HL-60 (cell line): ENCODE results near the gene PIK3C3.

Source experiments
- DNase-seq, 2 experiments: peaks; one replicate each; pipeline ENCODE4 v3.0.0-alpha.2; 2010 to 2020; ENCODE audit warnings: low read depth in 1 of 2, low spot score in 1 of 2
- H3K27ac ChIP-seq: fragments of 250-450 bp; sonication (Bioruptor Pico); replicated peaks from 2 replicates; pipeline ENCODE4 v1.5.1; 2020; ENCODE audit warnings: mild to moderate bottlenecking, moderate library complexity
- H3K27me3 ChIP-seq: fragments of 250-450 bp; sonication (Bioruptor Pico); 2 replicates; pipeline ENCODE4 v1.5.1; 2021; ENCODE audit warnings: mild to moderate bottlenecking, moderate library complexity; ENCODE audit not compliant: insufficient read depth, poor library complexity, severe bottlenecking
- H3K4me3 ChIP-seq: replicated peaks from 2 replicates; pipeline ENCODE4 v1.5.1; 2011; ENCODE audit warnings: mild to moderate bottlenecking, control low read depth, low read length; ENCODE audit not compliant: insufficient read depth
- GABPA ChIP-seq: IDR thresholded peaks from 2 replicates; pipeline ENCODE4 v1.6.1; 2012; ENCODE audit warnings: low read depth
- POLR2AphosphoS5 ChIP-seq: IDR thresholded peaks from 2 replicates; pipeline ENCODE4 v1.6.1; 2012; ENCODE audit warnings: low read depth
- SPI1 ChIP-seq: IDR thresholded peaks from 2 replicates; pipeline ENCODE4 v1.6.1; 2012; ENCODE audit warnings: low read depth, mild to moderate bottlenecking, borderline replicate concordance
- TF ChIP-seq, protein P1 (sequence below): IDR thresholded peaks from 2 replicates; pipeline ENCODE4 v1.6.1; 2012; ENCODE audit warnings: low read depth; ENCODE audit not compliant: insufficient replicate concordance
- TF ChIP-seq, protein P2 (sequence below): IDR thresholded peaks from one replicate; pipeline ENCODE4 v1.5.1; 2011; ENCODE audit warnings: low read length, control low read depth, inconsistent platforms; ENCODE audit not compliant: insufficient read depth

Gene PIK3C3

DNA sequence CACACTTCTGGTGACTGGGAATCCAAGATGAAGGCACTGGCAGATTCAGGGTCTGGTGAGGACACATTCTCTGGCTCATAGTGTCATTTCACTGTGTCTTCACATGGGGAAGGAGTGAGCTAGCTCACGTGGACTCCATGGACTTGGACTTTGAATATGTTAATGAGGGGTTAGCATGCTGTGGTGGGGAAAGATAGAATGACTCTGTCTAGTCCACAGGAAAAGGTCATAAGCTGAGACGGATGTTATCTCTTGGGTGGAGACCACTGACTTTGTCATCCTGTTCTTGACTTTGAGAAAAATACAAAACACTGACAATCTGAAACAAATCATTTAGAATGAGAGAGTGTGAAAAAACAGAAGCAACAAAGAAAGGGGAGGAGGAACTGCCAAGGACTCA is 145.9 kb downstream of the PIK3C3 start:
- Histone ChIP-seq H3K27ac (no peak overlapping the region), H3K4me3 (no peak overlapping the region), H3K27me3 (no peaks in the 10 kb centered on the region)
- TF ChIP-seq POLR2AphosphoS5 (no peak), GABPA (no peak), SPI1 (no peak)
- TF ChIP-seq, protein P1, sequence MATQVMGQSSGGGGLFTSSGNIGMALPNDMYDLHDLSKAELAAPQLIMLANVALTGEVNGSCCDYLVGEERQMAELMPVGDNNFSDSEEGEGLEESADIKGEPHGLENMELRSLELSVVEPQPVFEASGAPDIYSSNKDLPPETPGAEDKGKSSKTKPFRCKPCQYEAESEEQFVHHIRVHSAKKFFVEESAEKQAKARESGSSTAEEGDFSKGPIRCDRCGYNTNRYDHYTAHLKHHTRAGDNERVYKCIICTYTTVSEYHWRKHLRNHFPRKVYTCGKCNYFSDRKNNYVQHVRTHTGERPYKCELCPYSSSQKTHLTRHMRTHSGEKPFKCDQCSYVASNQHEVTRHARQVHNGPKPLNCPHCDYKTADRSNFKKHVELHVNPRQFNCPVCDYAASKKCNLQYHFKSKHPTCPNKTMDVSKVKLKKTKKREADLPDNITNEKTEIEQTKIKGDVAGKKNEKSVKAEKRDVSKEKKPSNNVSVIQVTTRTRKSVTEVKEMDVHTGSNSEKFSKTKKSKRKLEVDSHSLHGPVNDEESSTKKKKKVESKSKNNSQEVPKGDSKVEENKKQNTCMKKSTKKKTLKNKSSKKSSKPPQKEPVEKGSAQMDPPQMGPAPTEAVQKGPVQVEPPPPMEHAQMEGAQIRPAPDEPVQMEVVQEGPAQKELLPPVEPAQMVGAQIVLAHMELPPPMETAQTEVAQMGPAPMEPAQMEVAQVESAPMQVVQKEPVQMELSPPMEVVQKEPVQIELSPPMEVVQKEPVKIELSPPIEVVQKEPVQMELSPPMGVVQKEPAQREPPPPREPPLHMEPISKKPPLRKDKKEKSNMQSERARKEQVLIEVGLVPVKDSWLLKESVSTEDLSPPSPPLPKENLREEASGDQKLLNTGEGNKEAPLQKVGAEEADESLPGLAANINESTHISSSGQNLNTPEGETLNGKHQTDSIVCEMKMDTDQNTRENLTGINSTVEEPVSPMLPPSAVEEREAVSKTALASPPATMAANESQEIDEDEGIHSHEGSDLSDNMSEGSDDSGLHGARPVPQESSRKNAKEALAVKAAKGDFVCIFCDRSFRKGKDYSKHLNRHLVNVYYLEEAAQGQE = no peak
- TF ChIP-seq, protein P2, sequence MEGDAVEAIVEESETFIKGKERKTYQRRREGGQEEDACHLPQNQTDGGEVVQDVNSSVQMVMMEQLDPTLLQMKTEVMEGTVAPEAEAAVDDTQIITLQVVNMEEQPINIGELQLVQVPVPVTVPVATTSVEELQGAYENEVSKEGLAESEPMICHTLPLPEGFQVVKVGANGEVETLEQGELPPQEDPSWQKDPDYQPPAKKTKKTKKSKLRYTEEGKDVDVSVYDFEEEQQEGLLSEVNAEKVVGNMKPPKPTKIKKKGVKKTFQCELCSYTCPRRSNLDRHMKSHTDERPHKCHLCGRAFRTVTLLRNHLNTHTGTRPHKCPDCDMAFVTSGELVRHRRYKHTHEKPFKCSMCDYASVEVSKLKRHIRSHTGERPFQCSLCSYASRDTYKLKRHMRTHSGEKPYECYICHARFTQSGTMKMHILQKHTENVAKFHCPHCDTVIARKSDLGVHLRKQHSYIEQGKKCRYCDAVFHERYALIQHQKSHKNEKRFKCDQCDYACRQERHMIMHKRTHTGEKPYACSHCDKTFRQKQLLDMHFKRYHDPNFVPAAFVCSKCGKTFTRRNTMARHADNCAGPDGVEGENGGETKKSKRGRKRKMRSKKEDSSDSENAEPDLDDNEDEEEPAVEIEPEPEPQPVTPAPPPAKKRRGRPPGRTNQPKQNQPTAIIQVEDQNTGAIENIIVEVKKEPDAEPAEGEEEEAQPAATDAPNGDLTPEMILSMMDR = no peak
- no peak for DNase-seq

DNA sequence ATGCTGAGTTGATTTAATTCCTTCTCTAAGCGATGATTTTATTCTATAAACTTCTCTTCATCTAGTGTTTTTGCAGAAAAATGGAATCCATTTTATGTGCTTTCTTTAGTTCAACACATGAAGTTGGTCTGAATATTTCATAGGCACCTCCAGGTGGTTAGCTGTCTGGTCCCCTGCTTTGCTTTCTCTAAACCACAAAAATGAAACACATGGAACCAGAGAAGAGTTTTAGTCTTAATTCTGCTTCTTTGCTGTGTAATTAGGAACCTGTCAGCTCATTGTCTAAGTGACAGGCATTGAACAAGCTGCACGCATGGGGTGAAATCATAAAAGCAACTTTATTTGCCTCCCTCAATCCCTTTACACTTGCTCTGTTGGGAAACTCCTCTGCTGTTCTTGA is 150.4 kb downstream of the PIK3C3 start:
- H3K27ac ChIP-seq = no peak overlapping the region
- no peak for DNase-seq
- H3K4me3 ChIP-seq = no peak overlapping the region
- no peak for TF ChIP-seq GABPA
- TF ChIP-seq, protein P1 = no peak
- TF ChIP-seq SPI1 = no peak
- TF ChIP-seq, protein P2 = no peak
- TF ChIP-seq POLR2AphosphoS5 = no peak
- H3K27me3 ChIP-seq = no peaks in the 10 kb centered on the region

DNA sequence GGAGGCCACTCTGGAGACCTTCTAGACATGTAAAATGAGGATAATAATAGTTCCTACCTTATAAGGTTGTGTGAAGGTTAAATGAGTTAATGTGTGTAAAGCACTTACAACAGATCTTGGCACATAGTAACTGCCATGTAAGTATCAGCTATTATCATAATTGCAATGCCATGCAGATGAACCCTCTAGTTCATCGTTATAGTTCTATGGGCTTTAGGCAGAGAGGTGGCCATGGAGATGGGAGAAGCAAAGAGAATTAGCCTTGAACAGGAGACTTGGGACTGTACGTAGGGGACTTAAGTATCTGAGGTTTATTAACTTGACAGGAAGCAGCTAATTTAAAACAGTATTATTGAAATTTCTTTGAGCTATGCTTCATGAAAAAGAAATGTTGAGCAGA is 151.8 kb downstream of the PIK3C3 start:
- no peak for TF ChIP-seq GABPA
- no peak for TF ChIP-seq POLR2AphosphoS5
- TF ChIP-seq, protein P2 = no peak
- no peak for TF ChIP-seq SPI1
- TF ChIP-seq, protein P1 = no peak
- DNase-seq = no peak
- Histone ChIP-seq H3K27ac (no peak overlapping the region), H3K27me3 (no peaks in the 10 kb centered on the region), H3K4me3 (no peak overlapping the region)
